GM12878 (cell line): ENCODE measurements around the gene GJB4. TPM values are rescaled to one million over a fixed set of nuclear protein-coding genes. Genes with fewer than 3 reads are reported as not detected.
A peak's percentile ranks its signal among the peaks of the same experiment; 100 is the strongest.

Source experiments
- ATAC-seq: fragments of 200-7000 bp; cut with Tn5 transposase; 3 replicates; pipeline ENCODE4 v1.9.1; 2020; ENCODE audit warnings: mild to moderate bottlenecking, moderate library complexity
- BruUV-seq: library from RNA; stranded (reverse); fragments of 400-500 nt; replicated peaks from 2 replicates; lab custom pipeline; 2021; lab: Mats Ljungman, UMichigan
- CTCF ChIA-PET: fragments of 300-600 bp; sonication (Branson Sonifier 250); formaldehyde crosslinking; extraction: SDS; loops from one replicate; lab custom pipeline; 2021; ENCODE audit warnings: inconsistent platforms; lab: Yijun Ruan, JAX
- POLR2A ChIA-PET: fragments of 350-600 bp; formaldehyde crosslinking; extraction: SDS; loops from one replicate; lab custom pipeline; 2021; ENCODE audit warnings: inconsistent platforms; lab: Charles Lee
- RAD21 ChIA-PET: fragments of 300-600 bp; sonication (Branson Sonifier 250); formaldehyde crosslinking; loops from one replicate; lab custom pipeline; 2023; ENCODE audit warnings: antibody characterized with exemption; ENCODE audit not compliant: unreplicated experiment; lab: Charles Lee
- SMC1A ChIA-PET: fragments of 300-600 bp; sonication (Branson Sonifier 250); formaldehyde crosslinking; loops from one replicate; lab custom pipeline; 2023; ENCODE audit not compliant: unreplicated experiment, uncharacterized antibody; lab: Charles Lee
- DNase-seq: peaks from one replicate; pipeline ENCODE4 v3.0.0-alpha.2; 2011; ENCODE audit warnings: low read depth, low spot score
- FAIRE-seq: peaks from 3 replicates; lab custom pipeline; 2011; peaks lifted over from hg19 to GRCh38; lab: Jason Lieb, UNC
- H2AFZ ChIP-seq: 2 replicates; pipeline ENCODE4 v1.6.0; 2011; ENCODE audit warnings: low read depth, low read length, control low read depth; ENCODE audit not compliant: control insufficient read depth
- H3K27ac ChIP-seq: 2 replicates; pipeline ENCODE4 v1.5.1; 2011; ENCODE audit warnings: control low read depth; ENCODE audit not compliant: control insufficient read depth, insufficient read depth
- H3K27me3 ChIP-seq, 2 experiments: replicated peaks in 1 of 2; 2 replicates each; pipeline versions ENCODE4 v1.6.0 to v1.6.1; 2011; ENCODE audit warnings: low read length in 1 of 2; ENCODE audit not compliant: control insufficient read depth in 2 of 2, insufficient read depth in 2 of 2
- H3K36me3 ChIP-seq, 2 experiments: 2 replicates each; pipeline ENCODE4 v1.5.1; 2011; ENCODE audit warnings: low read length in 1 of 2; ENCODE audit not compliant: control insufficient read depth in 2 of 2, insufficient read depth in 2 of 2
- H3K4me1 ChIP-seq: 2 replicates; pipeline ENCODE4 v1.6.1; 2011; ENCODE audit warnings: mild to moderate bottlenecking, low read length, moderate library complexity, mixed read lengths; ENCODE audit not compliant: control insufficient read depth, insufficient read depth
- H3K4me2 ChIP-seq: 2 replicates; pipeline ENCODE4 v1.6.0; 2011; ENCODE audit warnings: control low read depth; ENCODE audit not compliant: control insufficient read depth, insufficient read depth
- H3K4me3 ChIP-seq: fragments of 200-600 bp; sonication (generic); 2 replicates; pipeline ENCODE4 v1.5.1; 2016
- H3K79me2 ChIP-seq: 2 replicates; pipeline ENCODE4 v1.6.0; 2011; ENCODE audit warnings: low read length; ENCODE audit not compliant: control insufficient read depth, insufficient read depth
- H3K9ac ChIP-seq: 2 replicates; pipeline ENCODE4 v1.8.0; 2011; ENCODE audit warnings: low read length, control low read depth, mixed read lengths; ENCODE audit not compliant: control insufficient read depth, insufficient read depth
- H3K9me3 ChIP-seq: replicated peaks from 3 replicates; pipeline ENCODE4 v1.5.1; 2011; ENCODE audit warnings: mild to moderate bottlenecking, low read length; ENCODE audit not compliant: control insufficient read depth, insufficient read depth
- H4K20me1 ChIP-seq: 2 replicates; pipeline ENCODE4 v1.6.0; 2011; ENCODE audit not compliant: control insufficient read depth, insufficient read depth
- BCL3 ChIP-seq: IDR thresholded peaks from 2 replicates; pipeline ENCODE4 v1.6.1; 2011; ENCODE audit warnings: borderline replicate concordance, low read depth, mild to moderate bottlenecking, moderate library complexity, low read length; ENCODE audit not compliant: insufficient read depth, poor library complexity, severe bottlenecking
- CBFB ChIP-seq: IDR thresholded peaks from 2 replicates; pipeline ENCODE4 v1.6.1; 2016; ENCODE audit warnings: antibody characterized with exemption, low read depth
- CHD1 ChIP-seq: IDR thresholded peaks from 2 replicates; pipeline ENCODE4 v1.6.1; 2012; ENCODE audit warnings: low read depth, low read length, improper control_type of control experiment
- KDM1A ChIP-seq: fragments of 200-600 bp; sonication (generic); IDR thresholded peaks from 2 replicates; pipeline ENCODE4 v1.6.1; 2016; ENCODE audit warnings: borderline replicate concordance
- MXI1 ChIP-seq: fragments of 150-350 bp; IDR thresholded peaks from 2 replicates; pipeline ENCODE4 v1.6.1; 2011; ENCODE audit warnings: low read depth, mild to moderate bottlenecking, inconsistent platforms, low read length, improper control_type of control experiment
- MYC ChIP-seq: IDR thresholded peaks from 2 replicates; pipeline ENCODE4 v1.6.1; 2011; ENCODE audit warnings: mild to moderate bottlenecking, low read length, moderate library complexity, inconsistent platforms; ENCODE audit not compliant: insufficient read depth, insufficient replicate concordance, insufficient read length, severe bottlenecking
- PKNOX1 ChIP-seq: fragments of 450-650 bp; IDR thresholded peaks from 2 replicates; pipeline ENCODE4 v1.6.1; 2016; ENCODE audit warnings: mild to moderate bottlenecking
- RBBP5 ChIP-seq: fragments of 200-600 bp; sonication (generic); conservative IDR thresholded peaks from 2 replicates; pipeline ENCODE4 v1.6.1; 2016
- ZBED1 ChIP-seq: IDR thresholded peaks from 2 replicates; pipeline ENCODE4 v1.6.1; 2016; ENCODE audit warnings: borderline replicate concordance
- WGBS: methylation state at CpG from one replicate; pipeline ENCODE4 v1.1.6; 2016; ENCODE audit warnings: low lambda C conversion rate; ENCODE audit not compliant: insufficient replicate concordance, insufficient coverage; ENCODE audit errors: missing lambda C conversion rate; 5-methylcytosine and 5-hydroxymethylcytosine counted together
- in situ Hi-C: fragments of 300-500 bp; cut with MboI; formaldehyde crosslinking; loops from 9 replicates; pipeline ENCODE4 v1.14.3; 2018; ENCODE audit warnings: mixed read lengths
- intact Hi-C: fragments of 100-400 bp; cut with micrococcal nuclease; formaldehyde crosslinking; loops from one replicate; pipeline ENCODE4 v1.14.2; 2022; ENCODE audit not compliant: unreplicated experiment
- polyA plus RNA-seq, 11 experiments: library from polyadenylated mRNA; depleted of rRNA in 4 of 11; unstranded in 6 of 11; stranded (reverse) in 5 of 11; fragments of >200 nt; fragmentation: Nextera tagmentation in 4 of 11; fragmentation: Illumina TruSeq in 1 of 11; extraction: Ambion mirVana in 4 of 11; extraction: Trizol in 1 of 11; gene quantifications; 1 replicate in 1 of 11; 2 replicates in 10 of 11; pipeline versions ENCODE4 v1.2.1 to v1.2.3, GENCODE V29; 2011 to 2016; ENCODE audit warnings: inconsistent platforms in 2 of 11, missing spikeins in 2 of 11, low read depth in 1 of 11
- total RNA-seq, 4 experiments: library from RNA; depleted of rRNA in 3 of 4; stranded (reverse); fragments of >200 nt in 3 of 4; fragmentation: Illumina TruSeq in 1 of 4; extraction: Trizol in 1 of 4; gene quantifications; 2 replicates each; pipeline versions ENCODE4 v1.2.1 to v1.2.3, GENCODE V29; 2013 to 2021
- TF ChIP-seq, protein P1 (sequence below): fragments of 450-650 bp; IDR thresholded peaks from 2 replicates; pipeline ENCODE4 v1.6.1; 2018; ENCODE audit warnings: mild to moderate bottlenecking, low read depth, moderate library complexity; ENCODE audit not compliant: partially characterized antibody

The GJB4 gene
- total and polyA plus RNA-seq, 10 of the 15 experiments (the other 5 are each of a cell fraction or from before 2014, with no cell fraction given) = not detected

DNA sequence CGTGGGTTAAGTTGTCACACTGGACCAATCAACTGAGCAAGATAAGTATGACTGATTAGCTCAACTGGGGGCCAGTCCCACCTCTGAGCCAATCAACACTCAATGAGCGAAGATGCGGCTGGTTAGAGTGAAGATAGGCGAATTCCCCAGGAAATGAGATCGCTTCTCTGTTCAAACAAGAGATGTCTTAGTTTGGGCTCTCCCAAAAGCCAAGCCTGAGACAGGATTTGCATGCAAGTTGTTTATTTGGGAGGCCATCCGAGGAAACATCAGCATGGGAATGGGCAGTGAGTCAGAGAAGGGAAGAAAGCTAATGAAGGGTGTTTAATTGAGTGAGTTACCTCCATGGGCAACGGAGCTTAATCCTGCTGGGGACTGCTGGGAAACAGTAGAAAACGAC, 9.5 kb upstream of the GJB4 start:
- in situ Hi-C loops (loop anchor here (10.0 kb wide), 1 partner anchor 1115 kb away; no protein-coding TSS in a partner anchor), intact Hi-C loops (no loop called here)
- no peak overlapping the region for H3K4me2 ChIP-seq
- ChIA-PET CTCF (no interaction called here), POLR2A (interaction anchor here (0.5 kb wide), 1 partner anchor 147 kb away, joined by 4 read pairs; no protein-coding TSS in a partner anchor), SMC1A (no interaction called here)
- DNase-seq (no peak), FAIRE-seq (no peak)
- no peak overlapping the region for H3K27ac ChIP-seq
- no peaks in the 10 kb centered on the region for H3K4me1 ChIP-seq
- H2AFZ ChIP-seq = no peak overlapping the region
- H3K4me3 ChIP-seq = no peak overlapping the region
- H3K27me3 ChIP-seq = no peaks in the 10 kb centered on the region; a peak in 1 of 4 replicates
- no peaks in the 10 kb centered on the region for H3K9me3 ChIP-seq
- no peak overlapping the region for H3K9ac ChIP-seq
- no peaks in the 10 kb centered on the region for H3K36me3 ChIP-seq
- BruUV-seq = no TSS peak
- no peaks in the 10 kb centered on the region for H3K79me2 ChIP-seq
- TF ChIP-seq RBBP5 (no peak), PKNOX1 (peak; percentile 16; the same call in 1 of the 2 replicates)
- TF ChIP-seq, all 136 proteins: peak for 1
- 30% methylated on average over 8 of the region's 8 CpGs for WGBS
- no peak for ATAC-seq
- RAD21 ChIA-PET = no interaction called here
- H4K20me1 ChIP-seq = no peaks in the 10 kb centered on the region

GRCh38 chr1:34750610-34751009, 8.9 kb upstream of the GJB4 start:
- BruUV-seq = no TSS peak
- Histone ChIP-seq H3K4me2 (no peak overlapping the region), H3K9ac (no peak overlapping the region), H3K4me1 (no peaks in the 10 kb centered on the region), H3K27me3 (no peaks in the 10 kb centered on the region; a peak in 1 of 4 replicates), H3K4me3 (no peak overlapping the region), H3K79me2 (no peaks in the 10 kb centered on the region), H2AFZ (no peak overlapping the region), H4K20me1 (no peaks in the 10 kb centered on the region), H3K9me3 (no peaks in the 10 kb centered on the region), H3K36me3 (no peaks in the 10 kb centered on the region), H3K27ac (no peak overlapping the region)
- no peak for ATAC-seq
- intact Hi-C loops = no loop called here
- in situ Hi-C loops = no loop called here
- 0% methylated on average over 5 of the region's 5 CpGs for WGBS
- no peak for DNase-seq
- ChIA-PET SMC1A (no interaction called here), CTCF (interaction anchor here (4.3 kb wide), 1 partner anchor 8 kb away, joined by 16 read pairs; no protein-coding TSS in a partner anchor), RAD21 (no interaction called here), POLR2A (no interaction called here)
- FAIRE-seq = no peak
- no peak for TF ChIP-seq CBFB
- no peak for TF ChIP-seq BCL3
- TF ChIP-seq, protein P1, sequence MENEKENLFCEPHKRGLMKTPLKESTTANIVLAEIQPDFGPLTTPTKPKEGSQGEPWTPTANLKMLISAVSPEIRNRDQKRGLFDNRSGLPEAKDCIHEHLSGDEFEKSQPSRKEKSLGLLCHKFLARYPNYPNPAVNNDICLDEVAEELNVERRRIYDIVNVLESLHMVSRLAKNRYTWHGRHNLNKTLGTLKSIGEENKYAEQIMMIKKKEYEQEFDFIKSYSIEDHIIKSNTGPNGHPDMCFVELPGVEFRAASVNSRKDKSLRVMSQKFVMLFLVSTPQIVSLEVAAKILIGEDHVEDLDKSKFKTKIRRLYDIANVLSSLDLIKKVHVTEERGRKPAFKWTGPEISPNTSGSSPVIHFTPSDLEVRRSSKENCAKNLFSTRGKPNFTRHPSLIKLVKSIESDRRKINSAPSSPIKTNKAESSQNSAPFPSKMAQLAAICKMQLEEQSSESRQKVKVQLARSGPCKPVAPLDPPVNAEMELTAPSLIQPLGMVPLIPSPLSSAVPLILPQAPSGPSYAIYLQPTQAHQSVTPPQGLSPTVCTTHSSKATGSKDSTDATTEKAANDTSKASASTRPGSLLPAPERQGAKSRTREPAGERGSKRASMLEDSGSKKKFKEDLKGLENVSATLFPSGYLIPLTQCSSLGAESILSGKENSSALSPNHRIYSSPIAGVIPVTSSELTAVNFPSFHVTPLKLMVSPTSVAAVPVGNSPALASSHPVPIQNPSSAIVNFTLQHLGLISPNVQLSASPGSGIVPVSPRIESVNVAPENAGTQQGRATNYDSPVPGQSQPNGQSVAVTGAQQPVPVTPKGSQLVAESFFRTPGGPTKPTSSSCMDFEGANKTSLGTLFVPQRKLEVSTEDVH = no peak
- no peak for TF ChIP-seq CHD1
- no peak for TF ChIP-seq KDM1A
- TF ChIP-seq MXI1 = no peak
- TF ChIP-seq MYC = no peak
- no peak for TF ChIP-seq ZBED1
